ENCODE measurements around the gene BFSP2. TPM values are rescaled to one million over a fixed set of nuclear protein-coding genes. Genes with fewer than 3 reads are reported as not detected.

The BFSP2 gene
- total RNA-seq, 4 donors from 2014 or later = not detected

DNA sequence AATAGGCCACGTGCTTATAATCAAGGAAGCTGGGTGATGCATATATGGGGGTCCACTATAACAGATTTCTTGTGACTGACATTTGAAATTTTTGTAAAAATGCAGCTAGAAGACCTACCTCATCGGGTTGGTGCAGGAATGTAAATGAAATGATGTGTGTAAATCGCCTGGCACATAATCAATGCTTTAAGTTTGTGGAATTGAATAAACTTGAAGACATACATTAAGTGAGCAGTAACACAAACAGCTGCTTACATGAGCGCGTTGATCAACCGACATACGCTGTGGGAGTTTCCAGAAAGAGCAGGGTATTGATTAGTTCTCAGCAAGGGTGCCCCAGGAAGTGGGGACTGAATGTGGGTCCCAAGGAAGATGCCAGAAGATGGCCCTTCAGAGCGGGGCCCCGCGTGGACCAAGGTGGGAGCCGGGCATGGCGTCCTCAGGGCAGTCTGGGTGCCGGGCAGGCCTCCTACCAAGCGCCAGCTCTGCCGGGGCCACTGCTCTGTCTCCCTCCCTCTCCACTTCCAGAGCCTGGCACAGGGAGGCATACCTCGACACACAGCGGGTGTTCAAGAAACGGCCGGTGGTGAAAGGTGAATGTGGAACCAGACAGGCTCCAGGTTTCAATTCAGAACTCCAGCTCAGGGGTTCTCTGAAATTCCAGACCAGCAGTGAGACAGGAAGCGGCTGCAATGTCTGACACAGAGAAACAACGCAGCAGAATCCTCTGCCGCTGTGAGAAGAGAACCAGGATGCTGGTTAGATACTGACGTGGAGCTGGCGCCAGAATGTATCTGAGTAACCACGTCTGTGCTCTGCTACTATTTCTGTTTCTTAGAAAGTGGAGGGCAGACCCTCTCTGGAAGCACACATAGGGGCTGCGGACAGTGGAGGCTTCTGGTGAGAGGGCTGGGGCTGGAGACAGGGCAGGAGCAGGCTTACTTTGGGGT, 12.6 kb downstream of the BFSP2 start:
- no peak for TF ChIP-seq POLR2A (IDR thresholded peaks at IDR 0.05)
- no peak for TF ChIP-seq POLR2AphosphoS5 (IDR thresholded peaks at IDR 0.05)
- TF ChIP-seq EP300 (IDR thresholded peaks at IDR 0.05) = no peak
- no peak for TF ChIP-seq CTCF (IDR thresholded peaks at IDR 0.05)
- Histone ChIP-seq H3K27ac (no peak overlapping the region), H3K36me3 (no peaks in the 10 kb centered on the region), H3K4me3 (peak overlapping the region in 1 of 2 donors; percentile 28), H3K4me1 (peaks cover 0 to 16% (median 6%) of the 10 kb centered on the region in 3 donors), H3K27me3 (peaks cover 13% of the 10 kb centered on the region), H3K9me3 (no peaks in the 10 kb centered on the region)
- 54 to 84% methylated on average over 7 to 17 of the region's 26 CpGs for WGBS, 2 donors (ENCODE audit: low coverage in 1 of 2)
- ATAC-seq = peak; percentile 40

GRCh38 chr3:133413161-133414020, 13.5 kb downstream of the BFSP2 start:
- peak; percentile 48 for ATAC-seq
- Histone ChIP-seq H3K4me1 (peaks cover 0 to 16% (median 6%) of the 10 kb centered on the region in 3 donors), H3K9me3 (no peaks in the 10 kb centered on the region), H3K4me3 (peak overlapping the region in 1 of 2 donors; percentile 28), H3K27ac (peak overlapping the region in 2 of 4 donors; percentile 27), H3K36me3 (no peaks in the 10 kb centered on the region), H3K27me3 (peaks cover 8% of the 10 kb centered on the region)
- WGBS, 2 donors (ENCODE audit: low coverage in 1 of 2) = 22 to 23% methylated on average over 14 to 17 of the region's 17 CpGs
- no peak for TF ChIP-seq POLR2AphosphoS5 (IDR thresholded peaks at IDR 0.05)
- TF ChIP-seq POLR2A (IDR thresholded peaks at IDR 0.05) = no peak
- TF ChIP-seq EP300 (IDR thresholded peaks at IDR 0.05) = no peak
- TF ChIP-seq CTCF (IDR thresholded peaks at IDR 0.05) = no peak

DNA sequence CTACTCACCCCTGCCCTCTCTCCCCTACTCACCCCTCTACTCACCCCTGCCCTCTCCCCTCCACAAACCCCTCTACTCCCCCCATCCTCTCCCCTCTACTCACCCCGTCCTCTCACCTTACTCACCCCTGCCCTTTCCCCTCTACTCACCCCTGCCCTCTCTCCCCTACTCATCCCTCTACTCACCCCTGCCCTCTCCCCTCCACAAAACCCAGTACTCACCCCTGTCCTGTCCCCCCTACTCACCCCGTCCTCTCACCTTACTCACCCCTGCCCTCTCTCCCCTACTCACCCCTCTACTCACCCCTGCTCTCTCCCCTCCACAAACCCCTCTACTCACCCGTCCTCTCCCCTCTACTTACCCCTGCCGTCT, 14.2 kb downstream of the BFSP2 start:
- TF ChIP-seq EP300 (IDR thresholded peaks at IDR 0.05) (no peak), POLR2A (IDR thresholded peaks at IDR 0.05) (no peak), POLR2AphosphoS5 (IDR thresholded peaks at IDR 0.05) (no peak), CTCF (IDR thresholded peaks at IDR 0.05) (no peak)
- no peak overlapping the region for H3K27ac ChIP-seq
- no peak for ATAC-seq
- H3K9me3 ChIP-seq = no peaks in the 10 kb centered on the region
- H3K4me1 ChIP-seq = peaks cover 0 to 16% (median 6%) of the 10 kb centered on the region in 3 donors
- no peaks in the 10 kb centered on the region for H3K36me3 ChIP-seq
- H3K27me3 ChIP-seq = peaks cover 12% of the 10 kb centered on the region
- no peak overlapping the region for H3K4me3 ChIP-seq
- 67 to 78% methylated on average over 1 to 2 of the region's 4 CpGs for WGBS, 2 donors (ENCODE audit: low coverage in 1 of 2)

- Histone ChIP-seq H3K27me3 (peaks cover 11% of the 10 kb centered on the region), H3K36me3 (no peaks in the 10 kb centered on the region), H3K9me3 (no peaks in the 10 kb centered on the region), H3K27ac (no peak overlapping the region), H3K4me1 (peaks cover 0 to 7% (median 0%) of the 10 kb centered on the region in 3 donors), H3K4me3 (no peak overlapping the region)
- 71% methylated on average over 4 of the region's 7 CpGs; no CpG with 5 or more reads in 1 of the 2 donors for WGBS, 2 donors (ENCODE audit: low coverage in 1 of 2)
- TF ChIP-seq CTCF (IDR thresholded peaks at IDR 0.05) = no peak
- TF ChIP-seq POLR2A (IDR thresholded peaks at IDR 0.05) = no peak
- TF ChIP-seq EP300 (IDR thresholded peaks at IDR 0.05) = no peak
- TF ChIP-seq POLR2AphosphoS5 (IDR thresholded peaks at IDR 0.05) = no peak
- ATAC-seq = no peak
These were observed 18.5 kb downstream of the BFSP2 start for GRCh38 chr3:133418361-133418760.
